Left ventricle myocardium inferior (tissue), 1 donor: ENCODE data around the gene IPO7. TPM values are rescaled to one million over a fixed set of nuclear protein-coding genes. Genes with fewer than 3 reads are reported as not detected.
A peak's percentile ranks its signal among the peaks of the same experiment; 100 is the strongest.

Experiments
- DNase-seq: peaks from one replicate; pipeline ENCODE4 v3.0.0-alpha.2; 2020
- H3K27ac ChIP-seq: fragments of 200-600 bp; replicated peaks from 2 replicates; pipeline ENCODE4 v1.8.0; 2021
- H3K27me3 ChIP-seq: fragments of 200-600 bp; 2 replicates; pipeline ENCODE4 v1.8.0; 2021; ENCODE audit warnings: low read depth
- H3K36me3 ChIP-seq: fragments of 200-600 bp; 2 replicates; pipeline ENCODE4 v1.8.0; 2021
- H3K4me1 ChIP-seq: fragments of 200-600 bp; 2 replicates; pipeline ENCODE4 v1.8.0; 2021
- H3K4me3 ChIP-seq: fragments of 200-600 bp; 2 replicates; pipeline ENCODE4 v1.8.0; 2021; ENCODE audit warnings: mild to moderate bottlenecking, moderate library complexity
- H3K9me3 ChIP-seq: fragments of 200-600 bp; replicated peaks from 2 replicates; pipeline ENCODE4 v1.8.0; 2021
- intact Hi-C: fragments of 100-400 bp; cut with micrococcal nuclease; formaldehyde crosslinking; loops from one replicate; pipeline ENCODE4 v1.11.0; 2022
- total RNA-seq: library from RNA; stranded (reverse); fragmentation: NEBNext Ultra II Directional; extraction: Animal tissue kit (Norgen Biotek cat#: 25700); gene quantifications from one replicate; pipeline ENCODE4 v1.2.1, GENCODE V29; 2021
- TF ChIP-seq, protein P1 (sequence below): fragments of 200-600 bp; IDR thresholded peaks from 2 replicates; pipeline ENCODE4 v1.8.0; 2021; ENCODE audit warnings: antibody characterized with exemption, mild to moderate bottlenecking, borderline replicate concordance
- donor health status: DM: no; HTN: yes; CAD: no; lungs with severe emphysema.

IPO7 gene
- total RNA-seq, 1 donor from 2014 or later = 150 TPM

DNA sequence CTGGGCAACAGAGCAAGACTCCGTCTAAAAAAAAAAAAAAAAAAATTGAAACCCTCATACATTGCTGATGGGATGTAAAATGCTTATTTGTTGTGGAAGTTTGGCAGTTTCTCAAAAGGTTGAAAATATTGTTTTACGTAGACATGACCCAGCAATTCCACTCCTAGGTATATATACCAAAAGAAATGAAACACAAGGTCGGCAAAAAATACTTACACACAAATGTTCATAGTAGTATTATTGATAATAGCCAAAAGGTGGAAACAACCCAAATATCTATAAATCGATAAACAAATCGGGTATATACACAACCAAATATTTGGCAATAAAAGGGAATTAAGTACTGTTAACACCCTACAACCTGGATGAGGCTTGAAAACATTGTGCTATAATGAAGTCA, 71.3 kb downstream of the IPO7 start:
- Histone ChIP-seq H3K4me3 (no peak overlapping the region), H3K36me3 (no peaks in the 10 kb centered on the region), H3K9me3 (peaks cover 22% of the 10 kb centered on the region), H3K27ac (no peak overlapping the region), H3K27me3 (no peaks in the 10 kb centered on the region), H3K4me1 (peaks cover 13% of the 10 kb centered on the region)
- intact Hi-C loops = no loop called here
- no peak for DNase-seq
- TF ChIP-seq, protein P1, sequence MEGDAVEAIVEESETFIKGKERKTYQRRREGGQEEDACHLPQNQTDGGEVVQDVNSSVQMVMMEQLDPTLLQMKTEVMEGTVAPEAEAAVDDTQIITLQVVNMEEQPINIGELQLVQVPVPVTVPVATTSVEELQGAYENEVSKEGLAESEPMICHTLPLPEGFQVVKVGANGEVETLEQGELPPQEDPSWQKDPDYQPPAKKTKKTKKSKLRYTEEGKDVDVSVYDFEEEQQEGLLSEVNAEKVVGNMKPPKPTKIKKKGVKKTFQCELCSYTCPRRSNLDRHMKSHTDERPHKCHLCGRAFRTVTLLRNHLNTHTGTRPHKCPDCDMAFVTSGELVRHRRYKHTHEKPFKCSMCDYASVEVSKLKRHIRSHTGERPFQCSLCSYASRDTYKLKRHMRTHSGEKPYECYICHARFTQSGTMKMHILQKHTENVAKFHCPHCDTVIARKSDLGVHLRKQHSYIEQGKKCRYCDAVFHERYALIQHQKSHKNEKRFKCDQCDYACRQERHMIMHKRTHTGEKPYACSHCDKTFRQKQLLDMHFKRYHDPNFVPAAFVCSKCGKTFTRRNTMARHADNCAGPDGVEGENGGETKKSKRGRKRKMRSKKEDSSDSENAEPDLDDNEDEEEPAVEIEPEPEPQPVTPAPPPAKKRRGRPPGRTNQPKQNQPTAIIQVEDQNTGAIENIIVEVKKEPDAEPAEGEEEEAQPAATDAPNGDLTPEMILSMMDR = no peak

DNA sequence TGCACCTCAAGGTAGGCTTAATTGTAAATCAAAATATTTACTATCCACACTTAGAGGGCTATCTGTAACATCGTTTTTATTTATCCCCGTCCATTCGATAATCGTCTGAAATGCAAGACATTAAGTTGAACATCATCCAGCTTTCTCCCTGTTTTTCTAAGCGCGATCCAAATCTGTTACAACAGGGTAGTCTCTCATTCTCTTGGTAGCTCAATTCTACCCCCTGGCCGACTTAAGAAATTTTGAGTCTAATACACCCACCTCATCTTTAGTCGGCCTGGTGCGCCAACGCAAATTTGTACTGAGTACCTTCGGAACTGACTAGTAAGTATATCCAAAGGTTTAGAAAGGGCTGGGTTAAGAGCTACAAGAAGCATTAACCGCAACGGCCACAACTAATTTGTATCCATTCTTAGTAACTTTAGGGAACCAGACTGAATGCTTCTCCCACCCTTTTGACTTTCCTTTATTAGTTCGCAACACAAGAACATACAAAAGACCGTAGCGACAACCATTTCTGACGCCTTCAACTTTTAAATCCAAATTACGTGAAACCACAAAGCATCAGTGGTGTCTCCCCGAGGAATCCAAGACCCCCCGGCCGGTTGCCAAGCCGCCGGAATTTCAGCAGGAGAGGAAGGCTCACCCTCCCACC, 75.3 kb downstream of the IPO7 start:
- intact Hi-C loops = no loop called here
- TF ChIP-seq, protein P1 = no peak
- no peak for DNase-seq
- Histone ChIP-seq H3K9me3 (no peaks in the 10 kb centered on the region), H3K27ac (peak overlapping the region; percentile 99), H3K4me3 (peak overlapping the region; percentile 84), H3K36me3 (no peaks in the 10 kb centered on the region), H3K4me1 (peaks cover 35% of the 10 kb centered on the region), H3K27me3 (no peaks in the 10 kb centered on the region)

DNA sequence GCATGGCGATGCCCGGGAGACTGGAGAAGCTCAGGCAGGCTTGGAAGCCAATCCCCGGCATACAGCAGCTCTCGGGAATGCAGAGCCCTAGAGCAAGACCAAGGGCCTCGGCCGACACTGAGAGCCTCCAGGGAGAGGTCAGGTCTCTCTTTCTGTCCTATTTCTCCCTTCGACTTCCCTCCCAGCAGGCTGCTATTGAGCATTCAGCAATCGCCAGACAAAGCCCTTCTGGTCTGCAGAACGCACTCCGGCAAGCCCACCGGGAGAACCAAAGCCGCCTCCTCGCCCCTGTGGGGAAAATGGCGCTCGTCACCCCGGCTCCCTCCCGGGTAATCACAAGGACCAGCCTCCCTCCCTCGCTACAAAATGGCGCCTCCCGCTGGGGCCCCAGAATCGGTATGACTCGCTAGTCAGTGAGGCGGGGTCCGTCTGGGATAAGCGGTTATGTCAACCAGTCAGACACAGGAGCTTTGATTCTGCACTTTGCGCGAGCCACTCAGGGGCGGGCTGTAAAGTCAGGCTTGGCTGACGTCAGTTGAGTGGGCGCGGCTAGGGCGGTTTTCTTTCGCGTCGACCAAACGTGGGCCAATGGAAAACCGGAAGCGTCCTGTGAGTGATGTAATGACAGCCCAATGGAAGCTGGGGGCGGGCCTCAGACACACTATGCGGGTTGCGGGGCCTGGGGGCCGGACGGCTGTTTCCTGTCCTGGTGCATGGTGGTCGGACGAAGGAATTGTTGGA, 76.0 kb downstream of the IPO7 start, which contains the start of gene ZNF143:
ZNF143 (plus strand) TSS at position 691 of the 741 bp plus-strand sequence. CDS start 10,297 bp downstream, outside the sequence.
- peak within 1 kb of the TSS; percentile 99 for H3K27ac ChIP-seq
- DNase-seq = peak; percentile 100
- H3K27me3 ChIP-seq = no peaks in the 10 kb centered on the region
- intact Hi-C loops = no loop called here
- H3K9me3 ChIP-seq = no peaks in the 10 kb centered on the region
- TF ChIP-seq, protein P1 = no peak
- no peaks in the 10 kb centered on the region for H3K36me3 ChIP-seq
- peak within 1 kb of the TSS; percentile 84 for H3K4me3 ChIP-seq
- H3K4me1 ChIP-seq = peaks cover 35% of the 10 kb centered on the region

DNA sequence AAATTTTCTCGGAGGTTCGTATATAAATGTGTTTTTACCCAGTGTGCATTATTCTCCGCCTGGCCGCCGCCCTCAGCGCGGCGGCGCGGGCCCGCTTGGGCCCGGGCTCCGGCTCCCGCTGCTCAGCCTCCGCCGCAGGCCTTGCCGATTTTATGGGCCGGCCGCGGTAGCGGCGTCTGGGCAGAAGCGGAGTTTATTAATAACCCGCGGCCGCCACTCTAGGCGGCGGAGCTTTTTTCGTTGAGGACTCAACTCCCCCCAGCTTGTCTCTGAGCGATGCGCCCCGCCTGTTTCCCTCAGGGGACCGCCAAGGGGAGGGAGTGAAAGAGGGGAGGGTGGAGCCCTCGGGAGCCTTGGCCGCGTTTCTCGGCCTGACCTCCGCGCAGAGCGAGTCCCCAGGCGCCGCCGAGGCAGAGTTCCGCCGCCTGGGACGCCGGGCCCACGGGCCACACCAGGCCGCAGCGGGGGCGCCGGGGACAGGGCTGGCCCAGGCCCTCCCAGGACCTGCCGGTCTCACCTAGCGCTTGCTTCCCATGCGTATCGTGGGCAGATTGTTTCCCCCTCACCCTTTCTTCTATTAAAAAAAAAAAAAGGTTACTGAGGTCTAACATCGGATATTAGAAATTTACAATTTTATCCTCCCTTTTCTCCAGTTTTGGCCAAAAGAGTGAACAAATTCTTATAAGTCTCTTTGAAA, 76.8 kb downstream of the IPO7 start:
- Histone ChIP-seq H3K4me1 (peaks cover 35% of the 10 kb centered on the region), H3K27me3 (no peaks in the 10 kb centered on the region), H3K36me3 (no peaks in the 10 kb centered on the region), H3K9me3 (no peaks in the 10 kb centered on the region), H3K27ac (peak overlapping the region; percentile 99), H3K4me3 (peak overlapping the region; percentile 84)
- TF ChIP-seq, protein P1 = no peak
- peak; percentile 89 for DNase-seq
- intact Hi-C loops = no loop called here

DNA sequence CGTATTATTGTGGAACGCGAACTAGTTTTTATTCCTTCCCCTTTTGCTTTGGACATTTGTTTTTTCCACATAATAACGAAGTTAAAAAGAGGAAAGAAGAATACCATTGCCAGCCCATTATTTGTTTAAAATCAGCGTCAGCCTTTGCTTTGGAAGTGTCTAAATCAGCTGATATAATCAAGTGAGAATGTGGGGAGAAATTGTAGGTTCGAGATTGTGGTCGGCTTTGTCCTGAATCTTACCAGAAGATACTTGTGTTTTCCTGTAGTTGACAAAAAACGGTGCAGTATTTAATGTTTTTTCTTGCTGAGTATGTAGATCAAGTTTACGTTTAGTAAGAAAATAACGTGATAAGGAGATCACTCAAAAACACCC, 77.3 kb downstream of the IPO7 start:
- H3K4me1 ChIP-seq = peaks cover 35% of the 10 kb centered on the region
- no peaks in the 10 kb centered on the region for H3K9me3 ChIP-seq
- peak overlapping the region; percentile 84 for H3K4me3 ChIP-seq
- TF ChIP-seq, protein P1 = no peak
- H3K27me3 ChIP-seq = no peaks in the 10 kb centered on the region
- no peak for DNase-seq
- peak overlapping the region; percentile 99 for H3K27ac ChIP-seq
- intact Hi-C loops = no loop called here
- H3K36me3 ChIP-seq = no peaks in the 10 kb centered on the region
